SK-N-SH (cell line): ENCODE measurements around the gene NUP50. TPM values are rescaled to one million over a fixed set of nuclear protein-coding genes. Genes with fewer than 3 reads are reported as not detected.
A peak's percentile ranks its signal among the peaks of the same experiment; 100 is the strongest.

Experiments
- CTCF ChIA-PET: fragments of 300-600, 350-600 bp; formaldehyde crosslinking; extraction: SDS; loops from one replicate; lab custom pipeline; 2021; lab: Yijun Ruan, JAX
- POLR2A ChIA-PET: fragments of 350-600 bp; sonication (Branson Sonifier 250); formaldehyde crosslinking; extraction: SDS; loops from one replicate; lab custom pipeline; 2020; ENCODE audit warnings: antibody characterized with exemption, inconsistent platforms; lab: Yijun Ruan, JAX
- DNase-seq: peaks from one replicate; pipeline ENCODE4 v3.0.0; 2012
- H2AFZ ChIP-seq: fragments of 200-600 bp; sonication (generic); 2 replicates; pipeline ENCODE4 v1.8.1; 2016; ENCODE audit warnings: antibody characterized with exemption, mild to moderate bottlenecking, low read depth
- H3F3A ChIP-seq: fragments of 200-600 bp; sonication (generic); replicated peaks from 2 replicates; pipeline ENCODE3; 2016; ENCODE audit warnings: antibody characterized with exemption, mild to moderate bottlenecking; ENCODE audit not compliant: insufficient read depth
- H3K27ac ChIP-seq, 2 experiments: fragments of 200-500 bp in 1 of 2; fragments of 200-600 bp in 1 of 2; sonication (Bioruptor generic) in 1 of 2; sonication (generic), shearing (Covaris generic) in 1 of 2; 2 replicates each; pipeline versions ENCODE4 v1.5.1 to v1.6.1; 2014 to 2016; ENCODE audit warnings: low read depth in 2 of 2, inconsistent platforms in 1 of 2, low read length in 1 of 2, mild to moderate bottlenecking in 1 of 2, mixed read lengths in 1 of 2
- H3K27me3 ChIP-seq: fragments of 200-600 bp; sonication (generic), shearing (Covaris generic); 2 replicates; pipeline ENCODE4 v1.6.1; 2016; ENCODE audit warnings: mixed run types; ENCODE audit not compliant: insufficient read depth
- H3K36me3 ChIP-seq, 2 experiments: fragments of 200-500 bp in 1 of 2; fragments of 200-600 bp in 1 of 2; sonication (Bioruptor generic) in 1 of 2; sonication (generic) in 1 of 2; replicated peaks in 1 of 2; 2 replicates each; pipeline versions ENCODE3 to v1.5.1; 2014 to 2016; ENCODE audit warnings: low read length in 1 of 2, mild to moderate bottlenecking in 1 of 2; ENCODE audit not compliant: insufficient read depth in 2 of 2, control insufficient read depth in 1 of 2
- H3K4me1 ChIP-seq, 2 experiments: fragments of 200-500 bp in 1 of 2; fragments of 200-600 bp in 1 of 2; sonication (Bioruptor generic) in 1 of 2; sonication (generic), shearing (Covaris generic) in 1 of 2; 2 replicates each; pipeline versions ENCODE4 v1.5.1 to v1.6.1; 2014 to 2016; ENCODE audit warnings: low read depth in 1 of 2, low read length in 1 of 2, mixed run types in 1 of 2; ENCODE audit not compliant: insufficient read depth in 2 of 2, control insufficient read depth in 1 of 2
- H3K4me2 ChIP-seq: fragments of 200-600 bp; sonication (generic), shearing (Covaris generic); 2 replicates; pipeline ENCODE4 v1.6.1; 2017; ENCODE audit warnings: mixed run types
- H3K4me3 ChIP-seq, 2 experiments: fragments of 200-500 bp in 1 of 2; fragments of 200-600 bp in 1 of 2; sonication (Bioruptor generic) in 1 of 2; sonication (generic), shearing (Covaris generic) in 1 of 2; 2 replicates each; pipeline versions ENCODE4 v1.5.1 to v1.8.1; 2014 to 2016; ENCODE audit warnings: low read depth in 2 of 2, inconsistent platforms in 1 of 2, low read length in 1 of 2, mild to moderate bottlenecking in 1 of 2, mixed read lengths in 1 of 2, moderate library complexity in 1 of 2
- H3K79me2 ChIP-seq: fragments of 200-600 bp; sonication (generic); 2 replicates; pipeline ENCODE4 v1.8.1; 2017; ENCODE audit warnings: mild to moderate bottlenecking; ENCODE audit not compliant: insufficient read depth
- H3K9ac ChIP-seq: fragments of 200-600 bp; sonication (generic); 2 replicates; pipeline ENCODE4 v1.6.1; 2017; ENCODE audit warnings: mixed run types
- H3K9me2 ChIP-seq: fragments of 200-600 bp; sonication (generic); 2 replicates; pipeline ENCODE4 v1.6.1; 2017; ENCODE audit warnings: mixed run types
- H3K9me3 ChIP-seq: fragments of 200-600 bp; sonication (generic); 2 replicates; pipeline ENCODE4 v1.6.1; 2017; ENCODE audit warnings: mixed run types, mild to moderate bottlenecking, moderate library complexity
- H4K20me1 ChIP-seq: fragments of 200-600 bp; sonication (generic); 2 replicates; pipeline ENCODE4 v1.6.1; 2017; ENCODE audit warnings: mild to moderate bottlenecking, mixed run types; ENCODE audit not compliant: insufficient read depth
- CHD2 ChIP-seq: fragments of 150-350 bp; IDR thresholded peaks from 2 replicates; pipeline ENCODE4 v1.6.1; 2018; ENCODE audit warnings: low read length; ENCODE audit not compliant: partially characterized antibody
- EZH2phosphoT487 ChIP-seq: fragments of 200-600 bp; sonication (generic); IDR thresholded peaks from 2 replicates; pipeline ENCODE4 v1.6.1; 2017; ENCODE audit warnings: low read depth, mixed run types, mild to moderate bottlenecking, antibody characterized with exemption, moderate library complexity, borderline replicate concordance
- JUND ChIP-seq: IDR thresholded peaks from 2 replicates; pipeline ENCODE4 v1.4.0; 2012
- MXI1 ChIP-seq: IDR thresholded peaks from 2 replicates; pipeline ENCODE4 v1.6.1; 2012; ENCODE audit warnings: mild to moderate bottlenecking, low read depth, low read length, improper control_type of control experiment
- NFIC ChIP-seq: IDR thresholded peaks from 2 replicates; pipeline ENCODE4 v1.4.0; 2012; ENCODE audit warnings: borderline replicate concordance
- NRF1 ChIP-seq: IDR thresholded peaks from 2 replicates; pipeline ENCODE4 v1.6.1; 2012; ENCODE audit warnings: low read depth, mild to moderate bottlenecking, low read length
- RAD21 ChIP-seq: IDR thresholded peaks from 2 replicates; pipeline ENCODE4 v1.6.1; 2012; ENCODE audit warnings: mild to moderate bottlenecking, low read length
- RFX5 ChIP-seq: IDR thresholded peaks from 2 replicates; pipeline ENCODE4 v1.6.1; 2012; ENCODE audit warnings: mild to moderate bottlenecking, improper control_type of control experiment, low read length
- SIN3A ChIP-seq: IDR thresholded peaks from 2 replicates; pipeline ENCODE4 v1.6.1; 2012; ENCODE audit warnings: low read depth, mild to moderate bottlenecking, low read length, moderate library complexity, borderline replicate concordance
- SMC3 ChIP-seq: IDR thresholded peaks from 2 replicates; pipeline ENCODE4 v1.6.1; 2012; ENCODE audit warnings: low read depth, low read length, improper control_type of control experiment
- TAF1 ChIP-seq: IDR thresholded peaks from 2 replicates; pipeline ENCODE4 v1.6.1; 2012; ENCODE audit warnings: low read depth, mild to moderate bottlenecking, low read length, moderate library complexity, borderline replicate concordance
- WGBS: methylation state at CpG from one replicate; pipeline ENCODE4 v1.1.6; 2017; ENCODE audit warnings: low lambda C conversion rate; 5-methylcytosine and 5-hydroxymethylcytosine counted together
- polyA plus RNA-seq, 3 experiments: library from polyadenylated mRNA; depleted of rRNA; stranded (reverse); fragments of >200 nt; gene quantifications; 2 replicates each; pipeline ENCODE4 v1.2.3, GENCODE V29; 2012
- TF ChIP-seq, protein P1 (sequence below): fragments of 150-350 bp; IDR thresholded peaks from 2 replicates; pipeline ENCODE4 v1.6.1; 2016; ENCODE audit warnings: mild to moderate bottlenecking, low read depth, low read length
- TF ChIP-seq, protein P2 (sequence below): IDR thresholded peaks from 2 replicates; pipeline ENCODE4 v1.4.0; 2012; ENCODE audit warnings: low read depth
- TF ChIP-seq, protein P3 (sequence below): fragments of 200-600 bp; sonication (generic); IDR thresholded peaks from 2 replicates; pipeline ENCODE4 v1.6.1; 2017; ENCODE audit warnings: antibody characterized with exemption, mild to moderate bottlenecking, moderate library complexity

The NUP50 gene
- polyA plus RNA-seq, 1 of the 3 experiments (the other 2 are of a cell fraction): 4.7 TPM

DNA sequence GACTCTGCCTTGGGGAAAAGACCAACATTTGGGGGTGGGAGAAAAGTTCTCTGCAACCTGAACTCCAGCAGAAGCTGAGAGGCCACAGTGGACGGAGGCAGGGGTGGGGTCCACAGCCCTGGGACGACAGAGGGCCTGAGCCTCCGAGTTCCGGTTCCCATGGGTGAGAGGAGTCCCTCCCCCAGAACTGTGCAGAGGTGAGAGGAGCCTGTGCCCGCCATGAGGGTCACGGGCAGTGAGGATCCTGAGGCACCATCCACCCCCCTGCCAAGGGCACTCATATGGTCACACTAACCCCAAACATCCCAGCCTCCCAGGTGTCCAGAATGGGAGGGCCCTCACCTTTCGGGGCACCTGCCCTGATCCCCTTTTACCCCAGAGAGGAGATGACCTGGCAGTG is 46.4 kb downstream of the NUP50 start (continued):
- TF ChIP-seq, protein P1, sequence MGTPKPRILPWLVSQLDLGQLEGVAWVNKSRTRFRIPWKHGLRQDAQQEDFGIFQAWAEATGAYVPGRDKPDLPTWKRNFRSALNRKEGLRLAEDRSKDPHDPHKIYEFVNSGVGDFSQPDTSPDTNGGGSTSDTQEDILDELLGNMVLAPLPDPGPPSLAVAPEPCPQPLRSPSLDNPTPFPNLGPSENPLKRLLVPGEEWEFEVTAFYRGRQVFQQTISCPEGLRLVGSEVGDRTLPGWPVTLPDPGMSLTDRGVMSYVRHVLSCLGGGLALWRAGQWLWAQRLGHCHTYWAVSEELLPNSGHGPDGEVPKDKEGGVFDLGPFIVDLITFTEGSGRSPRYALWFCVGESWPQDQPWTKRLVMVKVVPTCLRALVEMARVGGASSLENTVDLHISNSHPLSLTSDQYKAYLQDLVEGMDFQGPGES: no peak

DNA sequence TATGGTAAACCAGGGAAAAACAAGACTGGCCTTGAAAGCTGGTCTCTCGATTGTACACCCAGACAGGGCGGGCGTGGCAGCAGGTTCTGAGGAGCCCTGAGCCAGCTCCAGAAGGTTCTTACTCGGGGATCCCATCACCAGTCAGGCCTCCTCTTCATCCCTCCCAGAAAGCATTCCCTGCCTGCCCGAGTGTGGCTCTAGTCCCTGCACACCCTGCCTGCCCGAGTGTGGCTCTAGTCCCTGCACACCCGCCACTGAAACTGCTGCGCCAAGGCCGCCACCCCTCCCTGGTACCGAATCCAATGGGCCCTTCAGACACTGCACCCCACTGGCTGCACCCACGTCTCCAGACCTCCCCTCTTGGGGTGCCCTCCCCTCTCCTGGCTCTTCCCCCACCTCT is 46.9 kb downstream of the NUP50 start:
- Histone ChIP-seq H4K20me1 (peaks cover 5% of the 10 kb centered on the region; the same call in 1 of the 2 replicates), H3F3A (peaks cover 11% of the 10 kb centered on the region), H3K36me3 (peaks cover 3 to 4% of the 10 kb centered on the region in 2 experiments), H3K4me1 (peaks cover 31 to 47% of the 10 kb centered on the region in 2 experiments), H3K27me3 (no peaks in the 10 kb centered on the region), H3K9ac (no peak overlapping the region; the same call in 1 of the 2 replicates), H3K4me3 (no peak overlapping the region), H3K79me2 (peaks cover 44% of the 10 kb centered on the region), H3K9me3 (no peaks in the 10 kb centered on the region), H3K4me2 (peak overlapping the region; percentile 72; the same call in 1 of the 2 replicates), H2AFZ (no peak overlapping the region), H3K27ac (peak overlapping the region; percentile 78 to 84; a peak in 3 of 4 replicates), H3K9me2 (no peaks in the 10 kb centered on the region)
- POLR2A ChIA-PET: no interaction called here
- CTCF ChIA-PET: interaction anchor here (1.4 to 2.8 kb wide), 7 partner anchors 9 to 204 kb away, joined by 3 to 22 read pairs (median 4); no protein-coding TSS in a partner anchor
- no peak for TF ChIP-seq NFIC
- no peak for TF ChIP-seq NRF1
- TF ChIP-seq, protein P2, sequence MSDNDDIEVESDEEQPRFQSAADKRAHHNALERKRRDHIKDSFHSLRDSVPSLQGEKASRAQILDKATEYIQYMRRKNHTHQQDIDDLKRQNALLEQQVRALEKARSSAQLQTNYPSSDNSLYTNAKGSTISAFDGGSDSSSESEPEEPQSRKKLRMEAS: no peak
- TF ChIP-seq, protein P3, sequence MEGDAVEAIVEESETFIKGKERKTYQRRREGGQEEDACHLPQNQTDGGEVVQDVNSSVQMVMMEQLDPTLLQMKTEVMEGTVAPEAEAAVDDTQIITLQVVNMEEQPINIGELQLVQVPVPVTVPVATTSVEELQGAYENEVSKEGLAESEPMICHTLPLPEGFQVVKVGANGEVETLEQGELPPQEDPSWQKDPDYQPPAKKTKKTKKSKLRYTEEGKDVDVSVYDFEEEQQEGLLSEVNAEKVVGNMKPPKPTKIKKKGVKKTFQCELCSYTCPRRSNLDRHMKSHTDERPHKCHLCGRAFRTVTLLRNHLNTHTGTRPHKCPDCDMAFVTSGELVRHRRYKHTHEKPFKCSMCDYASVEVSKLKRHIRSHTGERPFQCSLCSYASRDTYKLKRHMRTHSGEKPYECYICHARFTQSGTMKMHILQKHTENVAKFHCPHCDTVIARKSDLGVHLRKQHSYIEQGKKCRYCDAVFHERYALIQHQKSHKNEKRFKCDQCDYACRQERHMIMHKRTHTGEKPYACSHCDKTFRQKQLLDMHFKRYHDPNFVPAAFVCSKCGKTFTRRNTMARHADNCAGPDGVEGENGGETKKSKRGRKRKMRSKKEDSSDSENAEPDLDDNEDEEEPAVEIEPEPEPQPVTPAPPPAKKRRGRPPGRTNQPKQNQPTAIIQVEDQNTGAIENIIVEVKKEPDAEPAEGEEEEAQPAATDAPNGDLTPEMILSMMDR: no peak
- TF ChIP-seq SIN3A: no peak
- TF ChIP-seq RAD21: no peak
- TF ChIP-seq SMC3: no peak
- TF ChIP-seq CHD2: no peak
- no peak for TF ChIP-seq JUND
- no peak for TF ChIP-seq RFX5
- TF ChIP-seq MXI1: no peak
- no peak for TF ChIP-seq EZH2phosphoT487
- no peak for TF ChIP-seq TAF1
- no peak for DNase-seq
- WGBS: 87% methylated on average over 3 of the region's 11 CpGs
